H9 (cell line): ENCODE results near the gene SPINT3. TPM values are rescaled to one million over a fixed set of nuclear protein-coding genes. Genes with fewer than 3 reads are reported as not detected.
A peak's percentile ranks its signal among the peaks of the same experiment; 100 is the strongest.

Experiments
- DNase-seq: peaks from one replicate; pipeline ENCODE4 v3.0.0-alpha.2; 2017
- H2AFZ ChIP-seq: one replicate; pipeline ENCODE4 v1.6.1; 2013; ENCODE audit warnings: mild to moderate bottlenecking, low read length, control low read depth, moderate library complexity
- H2AK5ac ChIP-seq: 2 replicates; pipeline ENCODE4 v1.6.1; 2013; ENCODE audit warnings: low read length, control low read depth, mixed read lengths; ENCODE audit not compliant: insufficient read length
- H2BK120ac ChIP-seq: one replicate; pipeline ENCODE4 v1.6.1; 2013; ENCODE audit warnings: low read depth, mild to moderate bottlenecking, low read length, control low read depth, inconsistent platforms; ENCODE audit not compliant: poor library complexity, severe bottlenecking
- H2BK12ac ChIP-seq: 2 replicates; pipeline ENCODE4 v1.6.1; 2013; ENCODE audit warnings: low read length, control low read depth, mixed read lengths, low read depth; ENCODE audit not compliant: insufficient read length
- H2BK15ac ChIP-seq: 2 replicates; pipeline ENCODE4 v1.6.1; 2013; ENCODE audit warnings: low read depth, low read length, control low read depth
- H2BK20ac ChIP-seq: one replicate; pipeline ENCODE4 v1.6.1; 2013; ENCODE audit warnings: low read depth, mild to moderate bottlenecking, low read length, control low read depth, inconsistent platforms; ENCODE audit not compliant: poor library complexity, severe bottlenecking
- H2BK5ac ChIP-seq: 2 replicates; pipeline ENCODE4 v1.6.1; 2013; ENCODE audit warnings: low read length, control low read depth, mixed read lengths; ENCODE audit not compliant: insufficient read length
- H3K14ac ChIP-seq: 2 replicates; pipeline ENCODE4 v1.6.1; 2013; ENCODE audit warnings: low read length, control low read depth; ENCODE audit not compliant: insufficient read depth
- H3K18ac ChIP-seq: 2 replicates; pipeline ENCODE4 v1.6.1; 2013; ENCODE audit warnings: low read depth, mild to moderate bottlenecking, mixed read lengths, low read length, control low read depth; ENCODE audit not compliant: insufficient read length
- H3K23ac ChIP-seq: 2 replicates; pipeline ENCODE4 v1.6.1; 2013; ENCODE audit warnings: low read length, control low read depth, mixed read lengths, low read depth; ENCODE audit not compliant: insufficient read length
- H3K23me2 ChIP-seq: 2 replicates; pipeline ENCODE4 v1.6.1; 2013; ENCODE audit warnings: low read depth, mild to moderate bottlenecking, mixed read lengths, low read length, control low read depth; ENCODE audit not compliant: insufficient read length, poor library complexity, severe bottlenecking
- H3K27ac ChIP-seq: 2 replicates; pipeline ENCODE4 v1.5.1; 2013; ENCODE audit warnings: low read length, control low read depth, mixed read lengths, low read depth; ENCODE audit not compliant: insufficient read length
- H3K27me3 ChIP-seq: 2 replicates; pipeline ENCODE4 v1.6.1; 2013; ENCODE audit warnings: low read length, control low read depth, inconsistent platforms; ENCODE audit not compliant: insufficient read depth
- H3K4ac ChIP-seq: 2 replicates; pipeline ENCODE4 v1.6.1; 2013; ENCODE audit warnings: low read depth, mild to moderate bottlenecking, control low read depth, inconsistent platforms, low read length, moderate library complexity
- H3K4me1 ChIP-seq: 2 replicates; pipeline ENCODE4 v1.6.1; 2013; ENCODE audit warnings: low read length, control low read depth, inconsistent platforms; ENCODE audit not compliant: insufficient read depth
- H3K4me2 ChIP-seq: 2 replicates; pipeline ENCODE4 v1.6.1; 2013; ENCODE audit warnings: low read length, control low read depth, mixed read lengths; ENCODE audit not compliant: insufficient read length, insufficient read depth
- H3K56ac ChIP-seq: 2 replicates; pipeline ENCODE4 v1.6.1; 2013; ENCODE audit warnings: low read depth, mild to moderate bottlenecking, mixed read lengths, low read length, control low read depth; ENCODE audit not compliant: insufficient read length
- H3K79me1 ChIP-seq: 2 replicates; pipeline ENCODE4 v1.6.1; 2013; ENCODE audit warnings: low read depth, mild to moderate bottlenecking, moderate library complexity, low read length, control low read depth, inconsistent platforms; ENCODE audit not compliant: insufficient read depth, poor library complexity, severe bottlenecking
- H3K79me2 ChIP-seq: 2 replicates; pipeline ENCODE4 v1.6.1; 2013; ENCODE audit warnings: low read length, control low read depth, inconsistent platforms; ENCODE audit not compliant: insufficient read depth
- H3K9ac ChIP-seq: 2 replicates; pipeline ENCODE4 v1.6.1; 2013; ENCODE audit warnings: low read length, control low read depth, mixed read lengths; ENCODE audit not compliant: insufficient read length; ENCODE audit errors: extremely low read depth
- H3K9me3 ChIP-seq: one replicate; pipeline ENCODE4 v1.6.1; 2013; ENCODE audit warnings: low read depth, low read length, inconsistent platforms; ENCODE audit not compliant: control insufficient read depth
- H3T11ph ChIP-seq: one replicate; pipeline ENCODE4 v1.6.1; 2013; ENCODE audit warnings: mild to moderate bottlenecking, low read length, control low read depth, inconsistent platforms
- H4K20me1 ChIP-seq: one replicate; pipeline ENCODE4 v1.6.1; 2013; ENCODE audit not compliant: control insufficient read depth, insufficient read length, insufficient read depth
- H4K5ac ChIP-seq: 2 replicates; pipeline ENCODE4 v1.6.1; 2013; ENCODE audit warnings: low read depth, mild to moderate bottlenecking, mixed read lengths, low read length, control low read depth; ENCODE audit not compliant: insufficient read length
- H4K8ac ChIP-seq: replicated peaks from 2 replicates; pipeline ENCODE4 v1.6.1; 2013; ENCODE audit warnings: low read length, control low read depth, mixed read lengths, low read depth; ENCODE audit not compliant: insufficient read length
- H4K91ac ChIP-seq: 2 replicates; pipeline ENCODE4 v1.6.1; 2013; ENCODE audit warnings: low read depth, mild to moderate bottlenecking, moderate library complexity, mixed read lengths, low read length, control low read depth; ENCODE audit not compliant: insufficient read length
- H3K27ac Mint-ChIP-seq, 3 experiments: 2 replicates in 2 of 3; 3 replicates in 1 of 3; pipeline ENCODE4 v1.8.0; 2020 to 2021; ENCODE audit warnings: mixed read lengths in 3 of 3, mild to moderate bottlenecking in 1 of 3, moderate library complexity in 1 of 3
- H3K27me3 Mint-ChIP-seq: 2 replicates; pipeline ENCODE4 v1.8.0; 2021; ENCODE audit warnings: low read depth, mild to moderate bottlenecking, moderate library complexity, mixed read lengths
- H3K36me3 Mint-ChIP-seq, 3 experiments: 2 replicates in 2 of 3; 3 replicates in 1 of 3; pipeline ENCODE4 v1.8.0; 2020 to 2021; ENCODE audit warnings: low read depth in 3 of 3, mixed read lengths in 3 of 3; ENCODE audit not compliant: insufficient read depth in 1 of 3
- H3K4me1 Mint-ChIP-seq, 2 experiments: 2 replicates each; pipeline ENCODE4 v1.8.0; 2020; ENCODE audit warnings: mixed read lengths in 2 of 2
- H3K4me3 Mint-ChIP-seq, 2 experiments: 2 replicates in 1 of 2; 3 replicates in 1 of 2; pipeline ENCODE4 v1.8.0; 2020 to 2021; ENCODE audit warnings: mild to moderate bottlenecking in 2 of 2, mixed read lengths in 2 of 2, moderate library complexity in 1 of 2
- H3K9me3 Mint-ChIP-seq, 2 experiments: 2 replicates in 1 of 2; 3 replicates in 1 of 2; pipeline ENCODE4 v1.8.0; 2020; ENCODE audit warnings: mild to moderate bottlenecking in 2 of 2, mixed read lengths in 2 of 2, moderate library complexity in 1 of 2
- WGBS: extraction: QIAGEN DNeasy Blood & Tissue Kit; methylation state at CpG from one replicate; pipeline ENCODE4 v1.1.7; 2013; ENCODE audit warnings: missing lambda C conversion rate, low lambda C conversion rate, mixed read lengths; ENCODE audit not compliant: insufficient read length; ENCODE audit errors: extremely low coverage; 5-methylcytosine and 5-hydroxymethylcytosine counted together
- total RNA-seq: library from RNA; stranded (reverse); gene quantifications from 2 replicates; pipeline ENCODE4 v1.2.1, GENCODE V29; 2021
- TF ChIP-seq, protein P1 (sequence below): fragments of 200-600 bp; sonication (generic); conservative IDR thresholded peaks from 3 replicates; pipeline ENCODE4 v1.8.0; 2021; ENCODE audit warnings: antibody characterized with exemption, mild to moderate bottlenecking

Gene SPINT3
- total RNA-seq, 1 experiment from 2014 or later: not detected

GRCh38 chr20:45470937-45471336 is 44.5 kb downstream of the SPINT3 start:
- DNase-seq: no peak
- Histone ChIP-seq H2BK120ac (peak overlapping the region; percentile 27), H2BK12ac (no peak overlapping the region), H3K79me1 (no peaks in the 10 kb centered on the region), H3K56ac (no peak overlapping the region), H4K91ac (no peak overlapping the region), H3K23me2 (peaks cover 22% of the 10 kb centered on the region), H3K9ac (peak overlapping the region; percentile 32), H3K4ac (no peak overlapping the region; the same call in 1 of the 2 replicates), H3T11ph (no peak overlapping the region), H3K23ac (no peak overlapping the region), H3K4me2 (peak overlapping the region; percentile 58), H2AFZ (no peak overlapping the region), H4K20me1 (no peaks in the 10 kb centered on the region), H3K9me3 (no peaks in the 10 kb centered on the region), H3K27ac (no peak overlapping the region), H3K27me3 (no peaks in the 10 kb centered on the region), H2BK15ac (no peak overlapping the region), H3K14ac (peak overlapping the region; percentile 42; the same call in 1 of the 2 replicates), H4K5ac (no peak overlapping the region), H3K18ac (peak overlapping the region; percentile 62), H4K8ac (no peak overlapping the region), H2BK20ac (no peak overlapping the region), H3K79me2 (no peaks in the 10 kb centered on the region), H2BK5ac (no peak overlapping the region), H3K4me1 (no peaks in the 10 kb centered on the region), H2AK5ac (no peak overlapping the region)
- H3K27me3 Mint-ChIP-seq: peaks cover 23% of the 10 kb centered on the region
- H3K27ac Mint-ChIP-seq: peak overlapping the region in 2 of 3 experiments; percentile 29 to 31; a peak in 2 of 7 replicates
- peaks cover 25 to 32% of the 10 kb centered on the region in 2 experiments for H3K4me1 Mint-ChIP-seq
- H3K9me3 Mint-ChIP-seq: peaks cover 0 to 2% of the 10 kb centered on the region in 2 experiments; a peak in 1 of 5 replicates
- peaks cover 5 to 17% (median 6%) of the 10 kb centered on the region in 3 experiments for H3K36me3 Mint-ChIP-seq
- no CpG with 5 or more reads among the region's 10 CpGs for WGBS
- TF ChIP-seq, protein P1, sequence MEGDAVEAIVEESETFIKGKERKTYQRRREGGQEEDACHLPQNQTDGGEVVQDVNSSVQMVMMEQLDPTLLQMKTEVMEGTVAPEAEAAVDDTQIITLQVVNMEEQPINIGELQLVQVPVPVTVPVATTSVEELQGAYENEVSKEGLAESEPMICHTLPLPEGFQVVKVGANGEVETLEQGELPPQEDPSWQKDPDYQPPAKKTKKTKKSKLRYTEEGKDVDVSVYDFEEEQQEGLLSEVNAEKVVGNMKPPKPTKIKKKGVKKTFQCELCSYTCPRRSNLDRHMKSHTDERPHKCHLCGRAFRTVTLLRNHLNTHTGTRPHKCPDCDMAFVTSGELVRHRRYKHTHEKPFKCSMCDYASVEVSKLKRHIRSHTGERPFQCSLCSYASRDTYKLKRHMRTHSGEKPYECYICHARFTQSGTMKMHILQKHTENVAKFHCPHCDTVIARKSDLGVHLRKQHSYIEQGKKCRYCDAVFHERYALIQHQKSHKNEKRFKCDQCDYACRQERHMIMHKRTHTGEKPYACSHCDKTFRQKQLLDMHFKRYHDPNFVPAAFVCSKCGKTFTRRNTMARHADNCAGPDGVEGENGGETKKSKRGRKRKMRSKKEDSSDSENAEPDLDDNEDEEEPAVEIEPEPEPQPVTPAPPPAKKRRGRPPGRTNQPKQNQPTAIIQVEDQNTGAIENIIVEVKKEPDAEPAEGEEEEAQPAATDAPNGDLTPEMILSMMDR: peak; percentile 35; the same call in 2 of the 3 replicates
- H3K4me3 Mint-ChIP-seq: peak overlapping the region; percentile 77 to 82
